ENCODE results near the gene TMIE. TPM values are rescaled to one million over a fixed set of nuclear protein-coding genes. Genes with fewer than 3 reads are reported as not detected.
"Not testable (repeated sequence)": the region's sequence is repeated elsewhere in the genome, so short reads cannot be mapped to it uniquely, and the experiment has no call there.

The TMIE gene
- total and polyA plus RNA-seq, 7 donors: 0.27 to 2.2 (median 0.40) TPM

GRCh38 chr3:46703013-46703520, 1.9 kb downstream of the TMIE start:
- no peaks in the 10 kb centered on the region for H3K36me3 ChIP-seq (ENCODE audit: insufficient read depth in 1 of 2, low read depth in 1 of 2)
- no peak overlapping the region for H3K4me3 ChIP-seq
- peaks cover 40% of the 10 kb centered on the region for H3K4me1 ChIP-seq
- H3K27ac ChIP-seq: no peak overlapping the region
- H3K9me3 ChIP-seq: no peaks in the 10 kb centered on the region
- H3K27me3 ChIP-seq (ENCODE audit: insufficient read depth in 3 of 3, low read length in 2 of 3): no peaks in the 10 kb centered on the region
- ATAC-seq (no peak), DNase-seq (peak; percentile 3 to 44)
- 67 to 89% (median 77%) methylated on average over 4 of the region's 4 CpGs for WGBS, 3 donors
- no peak for TF ChIP-seq CTCF (IDR thresholded peaks at IDR 0.05)
- intact Hi-C loops (cut with DNase I): loop anchor here (5.0 to 10.0 kb wide), 4 partner anchors 162 to 622 kb away; partner anchors contain the start of gene MYL3 (in 1 of the 2)

GRCh38 chr3:46704346-46704745, 3.2 kb downstream of the TMIE start:
- peaks cover 42% of the 10 kb centered on the region for H3K4me1 ChIP-seq
- not testable (repeated sequence) for H3K36me3 ChIP-seq (ENCODE audit: insufficient read depth in 1 of 2, low read depth in 1 of 2); H3K4me3 ChIP-seq; H3K9me3 ChIP-seq; ATAC-seq; H3K27me3 ChIP-seq (ENCODE audit: insufficient read depth in 3 of 3, low read length in 2 of 3); H3K27ac ChIP-seq
- 41 to 60% (median 50%) methylated on average over 6 to 7 of the region's 7 CpGs for WGBS, 3 donors
- DNase-seq: peak; percentile 2 to 26
- intact Hi-C loops (cut with DNase I): loop anchor here (2.0 to 10.0 kb wide), 5 partner anchors 160 to 620 kb away; partner anchors contain the start of gene MYL3 (in 1 of the 2)

GRCh38 chr3:46705022-46705530, 3.9 kb downstream of the TMIE start:
- no peak overlapping the region for H3K4me3 ChIP-seq
- intact Hi-C loops (cut with DNase I): loop anchor here (1.0 to 10.0 kb wide), 6 partner anchors 160 to 620 kb away; partner anchors contain the start of gene MYL3 (in 1 of the 2)
- H3K27me3 ChIP-seq (ENCODE audit: insufficient read depth in 3 of 3, low read length in 2 of 3): no peaks in the 10 kb centered on the region
- H3K4me1 ChIP-seq: peaks cover 35% of the 10 kb centered on the region
- no peak overlapping the region for H3K27ac ChIP-seq
- H3K9me3 ChIP-seq: no peaks in the 10 kb centered on the region
- ATAC-seq (peak; percentile 80 to 87 (median 84)), DNase-seq (peak; percentile 68 to 86)
- TF ChIP-seq CTCF (IDR thresholded peaks at IDR 0.05): peak; percentile 98
- H3K36me3 ChIP-seq (ENCODE audit: insufficient read depth in 1 of 2, low read depth in 1 of 2): peaks cover 0 to 7% of the 10 kb centered on the region in 2 donors
- WGBS, 3 donors: 19 to 25% (median 22%) methylated on average over 4 of the region's 4 CpGs

GRCh38 chr3:46705751-46706552, 4.8 kb downstream of the TMIE start:
- intact Hi-C loops (cut with DNase I): loop anchor here (1.0 to 10.0 kb wide), 7 partner anchors 159 to 619 kb away; partner anchors contain the start of gene MYL3 (in 1 of the 2)
- 70 to 72% (median 70%) methylated on average over 19 of the region's 19 CpGs for WGBS, 3 donors
- peaks cover 30% of the 10 kb centered on the region for H3K4me1 ChIP-seq
- H3K9me3 ChIP-seq: no peaks in the 10 kb centered on the region
- DNase-seq (peak in 1 of 2 donors; percentile 52), ATAC-seq (no peak)
- H3K4me3 ChIP-seq: no peak overlapping the region
- TF ChIP-seq CTCF (IDR thresholded peaks at IDR 0.05): no peak
- no peak overlapping the region for H3K27ac ChIP-seq
- peaks cover 0 to 8% of the 10 kb centered on the region in 2 donors for H3K36me3 ChIP-seq (ENCODE audit: insufficient read depth in 1 of 2, low read depth in 1 of 2)
- H3K27me3 ChIP-seq (ENCODE audit: insufficient read depth in 3 of 3, low read length in 2 of 3): no peaks in the 10 kb centered on the region
